ENCODE data around the gene CD58. TPM values are rescaled to one million over a fixed set of nuclear protein-coding genes. Genes with fewer than 3 reads are reported as not detected.
A peak's percentile ranks its signal among the peaks of the same experiment; 100 is the strongest.
"Not testable (repeated sequence)": the region's sequence is repeated elsewhere in the genome, so short reads cannot be mapped to it uniquely, and the experiment has no call there.

CD58 gene
- total RNA-seq, 1 donor from 2014 or later: 160 TPM

GRCh38 chr1:116605315-116605714 lies 34.5 kb upstream of the CD58 start:
- POLR2A ChIA-PET: no interaction called here
- no peaks in the 10 kb centered on the region for H3K9me3 Mint-ChIP-seq
- no peak overlapping the region for H3K27ac Mint-ChIP-seq
- H3K27me3 Mint-ChIP-seq: no peaks in the 10 kb centered on the region
- CTCF ChIA-PET: no interaction called here
- intact Hi-C loops (cut with micrococcal nuclease): no loop called here
- TF ChIP-seq CTCF (IDR thresholded peaks at IDR 0.05): no peak
- no peak for DNase-seq
- H3K4me3 Mint-ChIP-seq: no peak overlapping the region
- H3K36me3 Mint-ChIP-seq (ENCODE audit: low read depth): no peaks in the 10 kb centered on the region
- no peak for ATAC-seq (ENCODE audit: low read depth)
- peaks cover 30% of the 10 kb centered on the region for H3K4me1 Mint-ChIP-seq

- H3K36me3 Mint-ChIP-seq (ENCODE audit: low read depth); H3K27ac Mint-ChIP-seq; intact Hi-C loops (cut with micrococcal nuclease); ATAC-seq (ENCODE audit: low read depth); CTCF ChIA-PET; H3K4me3 Mint-ChIP-seq; DNase-seq; POLR2A ChIA-PET; H3K27me3 Mint-ChIP-seq; H3K9me3 Mint-ChIP-seq: not testable (repeated sequence)
- H3K4me1 Mint-ChIP-seq: peaks cover 22% of the 10 kb centered on the region
Observed at GRCh38 chr1:116604408-116604807, 33.6 kb upstream of the CD58 start.

GRCh38 chr1:116603646-116604045 lies 32.8 kb upstream of the CD58 start:
- DNase-seq; intact Hi-C loops (cut with micrococcal nuclease); CTCF ChIA-PET; ATAC-seq (ENCODE audit: low read depth); H3K27ac Mint-ChIP-seq; H3K27me3 Mint-ChIP-seq; POLR2A ChIA-PET; H3K4me3 Mint-ChIP-seq; H3K9me3 Mint-ChIP-seq; H3K36me3 Mint-ChIP-seq (ENCODE audit: low read depth): not testable (repeated sequence)
- H3K4me1 Mint-ChIP-seq: peaks cover 20% of the 10 kb centered on the region

DNA sequence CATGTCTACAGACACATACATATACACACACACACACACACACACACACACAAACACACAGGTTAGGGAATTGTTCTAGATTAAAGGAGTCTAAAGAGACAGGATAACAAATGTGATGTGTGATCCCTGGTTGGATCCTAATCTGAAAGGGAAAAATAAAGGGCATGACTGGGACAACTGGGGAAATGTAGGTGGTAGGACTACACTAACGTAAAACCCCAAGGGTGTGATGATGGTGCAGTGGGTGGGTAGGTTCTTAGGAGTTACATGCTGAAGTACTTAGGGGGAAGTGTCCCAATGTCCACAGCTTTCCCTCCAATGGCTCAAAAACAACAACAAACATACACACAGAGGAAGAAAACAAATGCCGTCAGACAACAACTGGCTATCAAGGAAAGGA lies 28.5 kb upstream of the CD58 start:
- H3K4me3 Mint-ChIP-seq; H3K27me3 Mint-ChIP-seq; DNase-seq; H3K27ac Mint-ChIP-seq; CTCF ChIA-PET; H3K9me3 Mint-ChIP-seq; ATAC-seq (ENCODE audit: low read depth); POLR2A ChIA-PET; H3K36me3 Mint-ChIP-seq (ENCODE audit: low read depth): not testable (repeated sequence)
- H3K4me1 Mint-ChIP-seq: peaks cover 20% of the 10 kb centered on the region
- intact Hi-C loops (cut with micrococcal nuclease): loop anchor here (5.0 kb wide), 1 partner anchor 73 kb away; no protein-coding TSS in a partner anchor

GRCh38 chr1:116598420-116599036 lies 27.7 kb upstream of the CD58 start:
- peaks cover 20% of the 10 kb centered on the region for H3K4me1 Mint-ChIP-seq
- H3K36me3 Mint-ChIP-seq (ENCODE audit: low read depth); ATAC-seq (ENCODE audit: low read depth); DNase-seq; CTCF ChIA-PET; H3K4me3 Mint-ChIP-seq; H3K27ac Mint-ChIP-seq; H3K9me3 Mint-ChIP-seq; H3K27me3 Mint-ChIP-seq; POLR2A ChIA-PET: not testable (repeated sequence)
- intact Hi-C loops (cut with micrococcal nuclease): loop anchor here (5.0 kb wide), 1 partner anchor 74 kb away; no protein-coding TSS in a partner anchor

GRCh38 chr1:116597388-116597787 lies 26.6 kb upstream of the CD58 start:
- ATAC-seq (ENCODE audit: low read depth): not testable (repeated sequence)

DNA sequence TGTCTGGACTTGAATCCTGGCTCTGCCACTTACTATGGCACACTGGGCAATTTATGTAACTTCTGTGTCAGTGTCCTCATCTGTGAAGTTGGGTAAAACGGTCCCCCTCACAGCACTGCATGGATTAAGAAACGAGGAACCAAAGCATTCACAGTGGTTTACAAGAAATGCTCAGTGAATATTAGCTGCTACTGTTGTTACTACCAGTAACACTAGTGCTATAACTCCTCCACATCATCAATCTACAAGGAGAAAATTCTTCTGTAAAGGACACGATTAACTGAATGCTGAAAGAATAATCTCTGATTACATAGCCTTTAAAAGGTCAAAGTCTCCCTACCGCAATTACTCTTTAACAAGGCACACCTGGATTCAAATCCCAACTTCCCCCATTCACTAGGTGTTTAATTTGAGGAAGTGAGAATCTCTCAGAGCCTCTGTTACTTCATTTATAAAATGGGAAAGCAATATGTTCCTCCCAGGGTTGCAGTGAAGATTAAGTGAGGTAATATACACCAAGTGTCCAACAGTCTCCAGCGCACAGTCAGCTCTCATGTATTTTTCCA lies 26.0 kb upstream of the CD58 start:
- H3K9me3 Mint-ChIP-seq; DNase-seq; H3K27ac Mint-ChIP-seq; H3K27me3 Mint-ChIP-seq; H3K4me3 Mint-ChIP-seq; H3K36me3 Mint-ChIP-seq (ENCODE audit: low read depth): not testable (repeated sequence)
- ChIA-PET POLR2A (interaction anchor here (1.0 to 2.8 kb wide), 3 partner anchors 22 to 40 kb away, joined by 3 to 13 read pairs (median 11); partner anchors contain the start of gene CD58), CTCF (interaction anchor here (0.8 to 3.6 kb wide), 12 partner anchors 10 to 458 kb away, joined by 3 to 56 read pairs (median 8); partner anchors contain the start of gene CD58)
- ATAC-seq (ENCODE audit: low read depth): peak; percentile 25
- peaks cover 20% of the 10 kb centered on the region for H3K4me1 Mint-ChIP-seq
- intact Hi-C loops (cut with micrococcal nuclease): loop anchor here (1.0 to 5.0 kb wide), 3 partner anchors 23 to 458 kb away; no protein-coding TSS in a partner anchor

More at GRCh38 chr1:116597388-116597787, 26.6 kb upstream of the CD58 start:
- H3K9me3 Mint-ChIP-seq; H3K27ac Mint-ChIP-seq; POLR2A ChIA-PET; H3K36me3 Mint-ChIP-seq (ENCODE audit: low read depth); H3K4me3 Mint-ChIP-seq; DNase-seq; H3K27me3 Mint-ChIP-seq: not testable (repeated sequence)
- intact Hi-C loops (cut with micrococcal nuclease): loop anchor here (5.0 kb wide), 1 partner anchor 75 kb away; no protein-coding TSS in a partner anchor
- H3K4me1 Mint-ChIP-seq: peaks cover 20% of the 10 kb centered on the region
- CTCF ChIA-PET: interaction anchor here (2.2 to 3.6 kb wide), 5 partner anchors 21 to 111 kb away, joined by 8 to 56 read pairs (median 13); no protein-coding TSS in a partner anchor

- Mint-ChIP-seq H3K4me1 (peaks cover 20% of the 10 kb centered on the region), H3K27ac (peak overlapping the region; percentile 37), H3K4me3 (peak overlapping the region; percentile 67)
- CTCF ChIA-PET: interaction anchor here (0.8 to 3.6 kb wide), 15 partner anchors 10 to 457 kb away, joined by 3 to 56 read pairs (median 7); partner anchors contain the start of gene CD58
- peak; percentile 82 for ATAC-seq (ENCODE audit: low read depth)
- H3K9me3 Mint-ChIP-seq; H3K27me3 Mint-ChIP-seq; H3K36me3 Mint-ChIP-seq (ENCODE audit: low read depth); DNase-seq: not testable (repeated sequence)
- intact Hi-C loops (cut with micrococcal nuclease): loop anchor here (1.0 to 5.0 kb wide), 3 partner anchors 22 to 457 kb away; no protein-coding TSS in a partner anchor
- POLR2A ChIA-PET: interaction anchor here (1.0 to 2.8 kb wide), 3 partner anchors 21 to 39 kb away, joined by 3 to 13 read pairs (median 11); partner anchors contain the start of gene CD58
Observed at GRCh38 chr1:116595946-116596741, 25.3 kb upstream of the CD58 start.

GRCh38 chr1:116595065-116595840 lies 24.4 kb upstream of the CD58 start:
- not testable (repeated sequence) for H3K9me3 Mint-ChIP-seq; DNase-seq; H3K4me3 Mint-ChIP-seq; H3K36me3 Mint-ChIP-seq (ENCODE audit: low read depth); H3K27me3 Mint-ChIP-seq; ATAC-seq (ENCODE audit: low read depth); H3K27ac Mint-ChIP-seq
- H3K4me1 Mint-ChIP-seq: peaks cover 20% of the 10 kb centered on the region
- intact Hi-C loops (cut with micrococcal nuclease): loop anchor here (5.0 kb wide), 1 partner anchor 77 kb away; no protein-coding TSS in a partner anchor
- POLR2A ChIA-PET: interaction anchor here (0.6 to 2.8 kb wide), 4 partner anchors 20 to 80 kb away, joined by 3 to 13 read pairs (median 7); partner anchors contain the start of gene CD58
- CTCF ChIA-PET: interaction anchor here (0.7 to 3.6 kb wide), 14 partner anchors 9 to 456 kb away, joined by 3 to 56 read pairs (median 7); partner anchors contain the start of gene CD58

DNA sequence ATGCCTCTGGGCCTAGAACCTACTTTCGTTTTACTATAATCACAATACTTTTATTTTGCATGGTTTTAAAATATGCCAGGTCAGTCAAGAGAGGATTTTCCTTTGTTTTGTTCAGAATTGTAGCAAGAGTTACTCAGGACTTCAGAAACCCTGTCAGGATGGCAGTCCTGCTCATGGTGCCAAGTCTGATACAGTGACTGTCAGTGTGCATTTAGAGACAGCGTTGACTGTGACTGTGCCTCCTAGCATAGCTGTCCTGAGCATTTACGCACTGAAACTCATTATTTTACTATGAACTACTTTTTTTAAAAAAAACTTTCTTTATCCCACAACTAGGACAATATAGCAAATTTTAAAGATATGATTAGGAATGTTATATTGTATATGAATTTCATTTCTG lies 23.2 kb upstream of the CD58 start:
- ChIA-PET CTCF (interaction anchor here (1.4 to 3.6 kb wide), 2 partner anchors 19 to 21 kb away, joined by 7 to 56 read pairs; no protein-coding TSS in a partner anchor), POLR2A (interaction anchor here (2.8 kb wide), 1 partner anchor 19 kb away, joined by 13 read pairs; no protein-coding TSS in a partner anchor)
- H3K4me1 Mint-ChIP-seq: peaks cover 26% of the 10 kb centered on the region
- intact Hi-C loops (cut with micrococcal nuclease); H3K27me3 Mint-ChIP-seq; H3K36me3 Mint-ChIP-seq (ENCODE audit: low read depth); H3K4me3 Mint-ChIP-seq; ATAC-seq (ENCODE audit: low read depth); H3K27ac Mint-ChIP-seq; H3K9me3 Mint-ChIP-seq; DNase-seq: not testable (repeated sequence)

Data from activated B cell treated with CpG ODN at 0.5 μM for 24 hours (primary cell).